Gastrocnemius medialis (tissue), 4 donors: Measurements from ENCODE around the gene GGT6.
"Not testable (repeated sequence)": the region's sequence is repeated elsewhere in the genome, so short reads cannot be mapped to it uniquely, and the experiment has no call there.

Source experiments
- POLR2A ChIP-seq, 2 donors: fragments of 450-650 bp; IDR thresholded peaks; one replicate each; pipeline ENCODE4 v1.6.1; 2017; ENCODE audit warnings: antibody characterized with exemption in 2 of 2, mild to moderate bottlenecking in 2 of 2, moderate library complexity in 2 of 2
- TF ChIP-seq, protein P1 (sequence below), 5 experiments: fragments of 450-650 bp in 3 of 5; fragments of 200-600 bp in 2 of 5; sonication (generic) in 2 of 5; IDR thresholded peaks in 4 of 5; conservative IDR thresholded peaks in 1 of 5; 1 replicate in 4 of 5; 2 replicates in 1 of 5; pipeline ENCODE4 v1.5.1; 2016 to 2019; ENCODE audit warnings: antibody characterized with exemption in 5 of 5, mild to moderate bottlenecking in 3 of 5, moderate library complexity in 3 of 5

DNA sequence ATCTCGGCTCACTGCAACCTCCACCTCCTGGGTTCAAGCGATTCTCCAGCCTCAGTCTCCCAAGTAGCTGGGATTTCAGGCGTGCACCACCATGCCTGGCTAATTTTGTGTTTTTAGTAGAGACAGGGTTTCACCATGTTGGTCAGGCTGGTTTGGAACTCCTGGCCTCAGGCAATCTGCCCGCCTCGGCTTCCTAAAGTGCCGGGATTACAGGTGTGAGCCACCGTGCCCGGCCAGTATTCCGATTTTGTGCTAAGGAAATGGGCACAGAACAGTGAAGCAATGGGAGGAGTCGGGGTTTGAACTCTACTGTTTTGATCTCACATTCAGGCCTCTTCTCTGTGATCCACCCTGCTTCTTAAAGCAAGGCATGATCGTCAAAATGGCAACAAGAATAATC lies 44.4 kb upstream of the GGT6 start:
- TF ChIP-seq, protein P1, sequence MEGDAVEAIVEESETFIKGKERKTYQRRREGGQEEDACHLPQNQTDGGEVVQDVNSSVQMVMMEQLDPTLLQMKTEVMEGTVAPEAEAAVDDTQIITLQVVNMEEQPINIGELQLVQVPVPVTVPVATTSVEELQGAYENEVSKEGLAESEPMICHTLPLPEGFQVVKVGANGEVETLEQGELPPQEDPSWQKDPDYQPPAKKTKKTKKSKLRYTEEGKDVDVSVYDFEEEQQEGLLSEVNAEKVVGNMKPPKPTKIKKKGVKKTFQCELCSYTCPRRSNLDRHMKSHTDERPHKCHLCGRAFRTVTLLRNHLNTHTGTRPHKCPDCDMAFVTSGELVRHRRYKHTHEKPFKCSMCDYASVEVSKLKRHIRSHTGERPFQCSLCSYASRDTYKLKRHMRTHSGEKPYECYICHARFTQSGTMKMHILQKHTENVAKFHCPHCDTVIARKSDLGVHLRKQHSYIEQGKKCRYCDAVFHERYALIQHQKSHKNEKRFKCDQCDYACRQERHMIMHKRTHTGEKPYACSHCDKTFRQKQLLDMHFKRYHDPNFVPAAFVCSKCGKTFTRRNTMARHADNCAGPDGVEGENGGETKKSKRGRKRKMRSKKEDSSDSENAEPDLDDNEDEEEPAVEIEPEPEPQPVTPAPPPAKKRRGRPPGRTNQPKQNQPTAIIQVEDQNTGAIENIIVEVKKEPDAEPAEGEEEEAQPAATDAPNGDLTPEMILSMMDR (IDR thresholded peaks at IDR 0.05 in 4 of 5, conservative IDR thresholded peaks at IDR 0.05 in 1 of 5): not testable (repeated sequence)
- not testable (repeated sequence) for TF ChIP-seq POLR2A (IDR thresholded peaks at IDR 0.05)
